Gastroesophageal sphincter (tissue), 3 donors: ENCODE data around the gene PLEKHA8.

Experiments
- CTCF ChIP-seq, 4 experiments: fragments of 200-600 bp in 2 of 4; fragments of 450-650 bp in 2 of 4; sonication (generic) in 1 of 4; IDR thresholded peaks; one replicate each; pipeline ENCODE4 v1.5.1; 2017 to 2019; ENCODE audit warnings: antibody characterized with exemption in 4 of 4, mild to moderate bottlenecking in 2 of 4, moderate library complexity in 2 of 4
- EP300 ChIP-seq: sonication (generic); formaldehyde crosslinking; IDR thresholded peaks from one replicate; pipeline ENCODE4 v1.6.1; 2017; ENCODE audit warnings: antibody characterized with exemption, mild to moderate bottlenecking
- POLR2A ChIP-seq, 2 donors: fragments of 450-650 bp; IDR thresholded peaks; one replicate each; pipeline ENCODE4 v1.6.1; 2017; ENCODE audit warnings: antibody characterized with exemption in 2 of 2, mild to moderate bottlenecking in 2 of 2, moderate library complexity in 1 of 2
- POLR2AphosphoS5 ChIP-seq: sonication (generic); formaldehyde crosslinking; IDR thresholded peaks from one replicate; pipeline ENCODE4 v1.6.1; 2017; ENCODE audit warnings: antibody characterized with exemption

GRCh38 chr7:30020535-30020934 lies 7.7 kb upstream of the PLEKHA8 start:
- TF ChIP-seq CTCF (IDR thresholded peaks at IDR 0.05) (no peak), POLR2AphosphoS5 (no peak), POLR2A (IDR thresholded peaks at IDR 0.05) (no peak), EP300 (no peak)
